Measurements from ENCODE around the gene ST3GAL6.

The ST3GAL6 gene

DNA sequence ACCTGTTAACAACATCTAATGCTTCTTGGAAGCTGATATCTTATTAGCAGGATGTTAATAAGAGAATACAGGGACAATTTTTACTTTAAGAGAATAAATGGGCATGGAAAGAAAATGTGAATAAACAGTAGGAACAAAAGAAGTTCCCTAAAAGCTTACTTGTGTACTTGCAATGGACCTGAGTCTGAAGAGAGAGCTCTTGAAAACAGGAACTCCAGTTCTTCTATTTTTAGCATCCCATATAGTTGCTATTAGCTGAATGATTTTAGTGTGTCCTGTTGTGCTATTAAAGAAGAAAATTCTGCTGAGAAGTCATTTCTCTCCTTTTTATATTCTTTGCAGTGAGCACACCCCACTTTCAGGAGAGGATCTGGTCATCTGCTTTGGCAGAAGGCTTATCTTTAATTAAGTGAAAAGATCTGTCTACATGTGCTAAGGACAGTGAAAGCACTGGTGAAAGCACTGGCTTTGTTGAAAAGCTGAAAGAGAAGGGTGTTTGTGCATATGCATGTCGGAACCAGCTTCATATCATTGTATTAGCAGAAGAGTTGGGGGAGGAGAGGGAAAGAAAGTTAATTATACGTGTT, 1.4 kb upstream of the ST3GAL6 start:
- H3K9me3 ChIP-seq (ENCODE audit: low read length), result no peaks in the 10 kb centered on the region
- H3F3A ChIP-seq (ENCODE audit: insufficient read depth, low read length), result no peaks in the 10 kb centered on the region
- no peak overlapping the region for H2AFZ ChIP-seq (ENCODE audit: low read length)
- no peaks in the 10 kb centered on the region for H3K4me1 ChIP-seq (ENCODE audit: insufficient read depth, low read length, severe bottlenecking)
- H3K9ac ChIP-seq (ENCODE audit: low read length), result no peak overlapping the region
- no peak overlapping the region for H3K27ac ChIP-seq (ENCODE audit: low read depth, low read length, poor library complexity, severe bottlenecking)
- no peak overlapping the region for H3K4me3 ChIP-seq (ENCODE audit: low read depth, low read length, poor library complexity, severe bottlenecking)
- H3K79me2 ChIP-seq (ENCODE audit: insufficient read depth, low read length), result no peaks in the 10 kb centered on the region
- H3K4me2 ChIP-seq (ENCODE audit: low read length), result no peak overlapping the region
- H3K36me3 ChIP-seq (ENCODE audit: insufficient read depth, low read length), result no peaks in the 10 kb centered on the region
- no peaks in the 10 kb centered on the region for H3K9me2 ChIP-seq (ENCODE audit: low read depth, low read length)
- TF ChIP-seq, protein P1, sequence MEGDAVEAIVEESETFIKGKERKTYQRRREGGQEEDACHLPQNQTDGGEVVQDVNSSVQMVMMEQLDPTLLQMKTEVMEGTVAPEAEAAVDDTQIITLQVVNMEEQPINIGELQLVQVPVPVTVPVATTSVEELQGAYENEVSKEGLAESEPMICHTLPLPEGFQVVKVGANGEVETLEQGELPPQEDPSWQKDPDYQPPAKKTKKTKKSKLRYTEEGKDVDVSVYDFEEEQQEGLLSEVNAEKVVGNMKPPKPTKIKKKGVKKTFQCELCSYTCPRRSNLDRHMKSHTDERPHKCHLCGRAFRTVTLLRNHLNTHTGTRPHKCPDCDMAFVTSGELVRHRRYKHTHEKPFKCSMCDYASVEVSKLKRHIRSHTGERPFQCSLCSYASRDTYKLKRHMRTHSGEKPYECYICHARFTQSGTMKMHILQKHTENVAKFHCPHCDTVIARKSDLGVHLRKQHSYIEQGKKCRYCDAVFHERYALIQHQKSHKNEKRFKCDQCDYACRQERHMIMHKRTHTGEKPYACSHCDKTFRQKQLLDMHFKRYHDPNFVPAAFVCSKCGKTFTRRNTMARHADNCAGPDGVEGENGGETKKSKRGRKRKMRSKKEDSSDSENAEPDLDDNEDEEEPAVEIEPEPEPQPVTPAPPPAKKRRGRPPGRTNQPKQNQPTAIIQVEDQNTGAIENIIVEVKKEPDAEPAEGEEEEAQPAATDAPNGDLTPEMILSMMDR (IDR thresholded peaks at IDR 0.05; ENCODE audit: low read length), result no peak
- TF ChIP-seq EZH2 (IDR thresholded peaks at IDR 0.05; ENCODE audit: borderline replicate concordance, low read length), result no peak
- no peaks in the 10 kb centered on the region for H3K27me3 ChIP-seq (ENCODE audit: insufficient read depth, low read length)
- H4K20me1 ChIP-seq (ENCODE audit: insufficient read depth, low read length), result no peaks in the 10 kb centered on the region

DNA sequence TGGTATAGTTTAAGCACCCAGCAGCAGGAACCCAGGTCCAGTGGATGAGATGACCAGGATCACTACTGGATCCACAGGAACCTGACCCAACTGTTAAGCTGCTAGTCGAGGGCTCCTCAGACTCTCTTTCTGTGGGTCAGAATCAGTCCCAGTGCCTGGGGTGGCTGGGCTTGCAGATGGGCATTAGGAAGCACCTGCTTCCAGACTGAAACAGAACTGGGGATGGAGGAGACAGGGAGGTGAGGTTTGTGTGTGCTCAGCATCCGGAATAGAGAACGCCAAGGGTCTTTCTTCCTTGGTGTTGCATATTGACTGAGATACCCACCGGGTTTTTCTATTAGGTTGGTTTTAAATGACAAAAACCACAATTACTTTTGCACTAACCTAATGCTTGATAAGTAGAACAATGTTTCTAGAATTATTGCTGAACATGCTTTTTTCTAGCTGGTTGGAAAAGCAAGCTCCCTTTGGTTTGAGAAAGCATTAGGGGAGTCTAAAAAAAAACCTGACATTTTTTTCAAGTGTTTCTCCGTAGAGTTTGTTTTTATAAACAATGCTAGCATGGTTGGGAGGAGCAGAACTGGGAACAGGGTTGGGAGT, 779 bp downstream of the ST3GAL6 start:
- H3K79me2 ChIP-seq (ENCODE audit: insufficient read depth, low read length), result no peaks in the 10 kb centered on the region
- H3K4me2 ChIP-seq (ENCODE audit: low read length), result no peak overlapping the region
- no peaks in the 10 kb centered on the region for H3K9me3 ChIP-seq (ENCODE audit: low read length)
- H3K4me3 ChIP-seq (ENCODE audit: low read depth, low read length, poor library complexity, severe bottlenecking), result no peak overlapping the region
- no peak overlapping the region for H3K27ac ChIP-seq (ENCODE audit: low read depth, low read length, poor library complexity, severe bottlenecking)
- H4K20me1 ChIP-seq (ENCODE audit: insufficient read depth, low read length), result no peaks in the 10 kb centered on the region
- no peak for TF ChIP-seq EZH2 (IDR thresholded peaks at IDR 0.05; ENCODE audit: borderline replicate concordance, low read length)
- TF ChIP-seq, protein P1 (IDR thresholded peaks at IDR 0.05; ENCODE audit: low read length), result no peak
- H3K9me2 ChIP-seq (ENCODE audit: low read depth, low read length), result no peaks in the 10 kb centered on the region
- H3K9ac ChIP-seq (ENCODE audit: low read length), result no peak overlapping the region
- no peak overlapping the region for H2AFZ ChIP-seq (ENCODE audit: low read length)
- H3K4me1 ChIP-seq (ENCODE audit: insufficient read depth, low read length, severe bottlenecking), result no peaks in the 10 kb centered on the region
- H3K36me3 ChIP-seq (ENCODE audit: insufficient read depth, low read length), result no peaks in the 10 kb centered on the region
- no peaks in the 10 kb centered on the region for H3K27me3 ChIP-seq (ENCODE audit: insufficient read depth, low read length)
- H3F3A ChIP-seq (ENCODE audit: insufficient read depth, low read length), result no peaks in the 10 kb centered on the region

DNA sequence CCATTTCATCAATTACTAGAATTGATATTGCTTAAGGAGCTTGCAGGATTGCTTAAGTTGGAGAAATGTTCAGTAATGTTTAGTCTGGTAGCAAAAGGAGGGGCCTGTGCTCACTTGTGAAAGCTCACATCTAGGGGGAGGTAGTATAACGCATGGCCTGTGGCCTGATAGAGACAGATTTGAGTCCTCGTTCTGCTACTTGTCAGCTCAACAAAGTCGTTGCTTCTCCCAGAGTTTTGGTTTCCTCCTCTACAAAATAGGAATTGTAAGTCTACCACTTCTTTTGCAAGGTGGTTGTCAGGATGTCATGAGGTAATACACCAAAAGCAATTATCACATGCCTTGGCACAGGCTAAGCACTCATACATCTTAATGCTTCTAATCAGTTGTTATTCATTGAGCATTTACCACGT, 1.3 kb downstream of the ST3GAL6 start:
- no peaks in the 10 kb centered on the region for H3K27me3 ChIP-seq (ENCODE audit: insufficient read depth, low read length)
- H3K4me2 ChIP-seq (ENCODE audit: low read length), result no peak overlapping the region
- no peak overlapping the region for H3K9ac ChIP-seq (ENCODE audit: low read length)
- no peak overlapping the region for H2AFZ ChIP-seq (ENCODE audit: low read length)
- H3K4me1 ChIP-seq (ENCODE audit: insufficient read depth, low read length, severe bottlenecking), result no peaks in the 10 kb centered on the region
- H3K27ac ChIP-seq (ENCODE audit: low read depth, low read length, poor library complexity, severe bottlenecking), result no peak overlapping the region
- no peak overlapping the region for H3K4me3 ChIP-seq (ENCODE audit: low read depth, low read length, poor library complexity, severe bottlenecking)
- TF ChIP-seq, protein P1 (IDR thresholded peaks at IDR 0.05; ENCODE audit: low read length), result no peak
- H3F3A ChIP-seq (ENCODE audit: insufficient read depth, low read length), result no peaks in the 10 kb centered on the region
- no peaks in the 10 kb centered on the region for H3K36me3 ChIP-seq (ENCODE audit: insufficient read depth, low read length)
- no peaks in the 10 kb centered on the region for H3K9me3 ChIP-seq (ENCODE audit: low read length)
- no peaks in the 10 kb centered on the region for H4K20me1 ChIP-seq (ENCODE audit: insufficient read depth, low read length)
- H3K9me2 ChIP-seq (ENCODE audit: low read depth, low read length), result no peaks in the 10 kb centered on the region
- H3K79me2 ChIP-seq (ENCODE audit: insufficient read depth, low read length), result no peaks in the 10 kb centered on the region
